HepG2 (cell line): Measurements from ENCODE around the gene SOX4. TPM values are rescaled to one million over a fixed set of nuclear protein-coding genes. Genes with fewer than 3 reads are reported as not detected.

Experiments
- ATAC-seq: fragments of 200-7000 bp; cut with Tn5 transposase; 3 replicates; pipeline ENCODE4 v1.9.1; 2020; ENCODE audit warnings: mild to moderate bottlenecking, moderate library complexity
- BruUV-seq: library from RNA; stranded (reverse); fragments of 400-500 nt; replicated peaks from 2 replicates; lab custom pipeline; 2021; lab: Mats Ljungman, UMichigan
- CTCF ChIA-PET: fragments of 300-600 bp; formaldehyde crosslinking; extraction: SDS; loops from one replicate; lab custom pipeline; 2021; ENCODE audit warnings: low total read pairs, inconsistent platforms, low intra/inter-chr PET ratio; lab: Yijun Ruan, JAX
- POLR2A ChIA-PET: fragments of 350-600 bp; sonication (Branson Sonifier 250); formaldehyde crosslinking; loops from one replicate; lab custom pipeline; 2020; ENCODE audit warnings: antibody characterized with exemption, inconsistent platforms; lab: Yijun Ruan, JAX
- DNase-seq: peaks from one replicate; pipeline ENCODE4 v3.0.0-alpha.2; 2015; ENCODE audit warnings: low spot score
- FAIRE-seq: peaks from 3 replicates; lab custom pipeline; 2011; peaks lifted over from hg19 to GRCh38; lab: Jason Lieb, UNC
- H2AFZ ChIP-seq: one replicate; pipeline ENCODE4 v1.6.1; 2011; ENCODE audit warnings: low read length, inconsistent platforms
- H3K27ac ChIP-seq: fragments of 300-600 bp; 3 replicates; pipeline ENCODE4 v1.8.0; 2011; ENCODE audit warnings: mixed run types, mild to moderate bottlenecking, mixed read lengths, low read length, inconsistent platforms; ENCODE audit not compliant: insufficient read depth; ENCODE audit errors: extremely low read length
- H3K27me3 ChIP-seq, 2 experiments: fragments of 200-600 bp in 1 of 2; 2 replicates in 1 of 2; 3 replicates in 1 of 2; pipeline versions ENCODE4 v1.6.0 to v1.8.0; 2011; ENCODE audit warnings: low read length in 2 of 2, mild to moderate bottlenecking in 2 of 2, moderate library complexity in 2 of 2, inconsistent platforms in 1 of 2; ENCODE audit not compliant: insufficient read depth in 2 of 2, control insufficient read depth in 1 of 2
- H3K36me3 ChIP-seq, 2 experiments: fragments of 200-600 bp in 1 of 2; replicated peaks in 1 of 2; 2 replicates in 1 of 2; 3 replicates in 1 of 2; pipeline versions ENCODE4 v1.5.1 to v1.8.0; 2011; ENCODE audit warnings: low read length in 2 of 2, inconsistent platforms in 1 of 2; ENCODE audit not compliant: insufficient read depth in 2 of 2, control insufficient read depth in 1 of 2
- H3K4me1 ChIP-seq: 2 replicates; pipeline ENCODE4 v1.5.1; 2012; ENCODE audit warnings: low read length, inconsistent platforms; ENCODE audit not compliant: insufficient read depth
- H3K4me2 ChIP-seq: 2 replicates; pipeline ENCODE4 v1.6.0; 2011; ENCODE audit warnings: low read depth, low read length, inconsistent platforms
- H3K4me3 ChIP-seq, 3 experiments: fragments of 200-600 bp in 1 of 3; sonication (generic), shearing (Covaris generic) in 1 of 3; replicated peaks in 1 of 3; 2 replicates each; pipeline ENCODE4 v1.5.1; 2011 to 2016; ENCODE audit warnings: low read length in 3 of 3, inconsistent platforms in 2 of 3, low read depth in 2 of 3, mild to moderate bottlenecking in 2 of 3, control low read depth in 1 of 3, mixed read lengths in 1 of 3; ENCODE audit not compliant: insufficient read depth in 1 of 3
- H3K79me2 ChIP-seq: one replicate; pipeline ENCODE4 v1.6.1; 2011; ENCODE audit warnings: low read length, inconsistent platforms; ENCODE audit not compliant: insufficient read depth
- H3K9ac ChIP-seq: 2 replicates; pipeline ENCODE4 v1.6.0; 2011; ENCODE audit warnings: mild to moderate bottlenecking, low read depth, low read length, inconsistent platforms; ENCODE audit not compliant: insufficient read depth
- H3K9me3 ChIP-seq: 2 replicates; pipeline ENCODE4 v1.5.1; 2012; ENCODE audit warnings: mild to moderate bottlenecking, low read length
- H4K20me1 ChIP-seq: 2 replicates; pipeline ENCODE4 v1.6.0; 2011; ENCODE audit warnings: inconsistent platforms, mild to moderate bottlenecking, low read length, moderate library complexity; ENCODE audit not compliant: insufficient read depth
- CTCF ChIP-seq: sonication (generic); formaldehyde crosslinking; IDR thresholded peaks from 2 replicates; pipeline ENCODE4 v1.5.0; 2020; ENCODE audit warnings: mild to moderate bottlenecking, missing genetic modification reagents, moderate library complexity
- GPN1 ChIP-seq: sonication (generic); formaldehyde crosslinking; IDR thresholded peaks from 2 replicates; pipeline ENCODE4 v1.5.1; 2020; ENCODE audit warnings: missing genetic modification reagents, borderline replicate concordance
- HDAC1 ChIP-seq: sonication (generic); formaldehyde crosslinking; IDR thresholded peaks from 2 replicates; pipeline ENCODE4 v1.5.1; 2020; ENCODE audit warnings: mild to moderate bottlenecking, missing genetic modification reagents
- HDAC6 ChIP-seq: fragments of 200-600 bp; sonication (generic); IDR thresholded peaks from 2 replicates; pipeline ENCODE4 v1.7.0; 2017; ENCODE audit warnings: mild to moderate bottlenecking, antibody characterized with exemption, low read length, low read depth
- HNF4G ChIP-seq, 2 experiments: sonication (generic) in 1 of 2; formaldehyde crosslinking in 1 of 2; IDR thresholded peaks; 2 replicates each; pipeline versions ENCODE4 v1.4.0 to v1.6.1; 2011 to 2020; ENCODE audit warnings: borderline replicate concordance in 2 of 2, low read depth in 2 of 2, mild to moderate bottlenecking in 2 of 2, low read length in 1 of 2, missing genetic modification reagents in 1 of 2, moderate library complexity in 1 of 2
- HNRNPLL ChIP-seq: fragments of 200-400 bp; formaldehyde crosslinking; IDR thresholded peaks from 2 replicates; pipeline ENCODE4 v1.6.1; 2017; ENCODE audit warnings: mild to moderate bottlenecking, low read depth, low read length; ENCODE audit not compliant: poor library complexity, severe bottlenecking
- HOXD1 ChIP-seq: sonication (generic); formaldehyde crosslinking; IDR thresholded peaks from 2 replicates; pipeline ENCODE4 v1.5.0; 2020; ENCODE audit warnings: missing genetic modification reagents
- KDM6A ChIP-seq: IDR thresholded peaks from 2 replicates; pipeline ENCODE4 v1.6.1; 2016; ENCODE audit warnings: low read depth
- PHF8 ChIP-seq: sonication (generic); formaldehyde crosslinking; IDR thresholded peaks from 2 replicates; pipeline ENCODE4 v1.5.0; 2020; ENCODE audit warnings: missing genetic modification reagents
- SALL1 ChIP-seq: sonication (generic); formaldehyde crosslinking; IDR thresholded peaks from 2 replicates; pipeline ENCODE4 v1.8.0; 2022; ENCODE audit warnings: mild to moderate bottlenecking, missing genetic modification reagents
- TAF1 ChIP-seq: sonication (generic); formaldehyde crosslinking; IDR thresholded peaks from 2 replicates; pipeline ENCODE4 v1.4.0; 2020; ENCODE audit warnings: missing genetic modification reagents
- THAP8 ChIP-seq: sonication (generic); formaldehyde crosslinking; IDR thresholded peaks from 2 replicates; pipeline ENCODE4 v1.5.1; 2020; ENCODE audit warnings: missing genetic modification reagents, mild to moderate bottlenecking, borderline replicate concordance
- ZNF20 ChIP-seq: sonication (generic); formaldehyde crosslinking; IDR thresholded peaks from 2 replicates; pipeline ENCODE4 v1.4.0; 2020; ENCODE audit warnings: mild to moderate bottlenecking, moderate library complexity, missing genetic modification reagents
- ZNF234 ChIP-seq: sonication (generic); formaldehyde crosslinking; conservative IDR thresholded peaks from 2 replicates; pipeline ENCODE4 v1.5.1; 2020; ENCODE audit warnings: mild to moderate bottlenecking, missing genetic modification reagents
- ZNF564 ChIP-seq: sonication (generic); formaldehyde crosslinking; IDR thresholded peaks from 2 replicates; pipeline ENCODE4 v1.8.1; 2023; ENCODE audit warnings: mild to moderate bottlenecking, missing genetic modification reagents
- WGBS: methylation state at CpG from one replicate; pipeline ENCODE4 v1.1.6; 2017; ENCODE audit warnings: low lambda C conversion rate; 5-methylcytosine and 5-hydroxymethylcytosine counted together
- in situ Hi-C: cut with HindIII; loops from 2 replicates; pipeline ENCODE4 v1.10.0; 2017; ENCODE audit warnings: low pct_unique_long_range_greater_than_20kb; ENCODE audit not compliant: extremely low pct_ligation_motif_present
- intact Hi-C: fragments of 100-400 bp; cut with micrococcal nuclease; formaldehyde crosslinking; loops from one replicate; pipeline ENCODE4 v1.10.0; 2022; ENCODE audit not compliant: unreplicated experiment
- polyA plus RNA-seq, 8 experiments: library from polyadenylated mRNA; depleted of rRNA in 3 of 8; stranded (reverse) in 7 of 8; unstranded in 1 of 8; fragments of >200 nt; fragmentation: Illumina TruSeq in 4 of 8; extraction: Trizol in 4 of 8; gene quantifications; 2 replicates each; pipeline versions ENCODE4 v1.2.1 to v1.2.3, GENCODE V29; 2011 to 2016; ENCODE audit warnings: low read depth in 4 of 8, missing spikeins in 1 of 8, mixed read lengths in 1 of 8; ENCODE audit not compliant: insufficient read depth in 1 of 8
- total RNA-seq, 5 experiments: library from RNA; depleted of rRNA; stranded (reverse); fragments of >200 nt; fragmentation: Illumina TruSeq; extraction: Trizol; gene quantifications; 2 replicates each; pipeline ENCODE4 v1.2.3, GENCODE V29; 2016; ENCODE audit warnings: low read depth in 1 of 5
- TF ChIP-seq, protein P1 (sequence below): sonication (generic); formaldehyde crosslinking; IDR thresholded peaks from 2 replicates; pipeline ENCODE4 v1.8.1; 2023; ENCODE audit warnings: mild to moderate bottlenecking, moderate library complexity, missing genetic modification reagents
- TF ChIP-seq, protein P2 (sequence below): sonication (generic); formaldehyde crosslinking; IDR thresholded peaks from 2 replicates; pipeline ENCODE4 v1.5.0; 2020; ENCODE audit warnings: missing genetic modification reagents

The SOX4 gene
- total and polyA plus RNA-seq, 2 of the 13 experiments (the other 11 are each of a cell fraction or from before 2014, with no cell fraction given), result 2.6 to 3.4 TPM

- DNase-seq (peak; percentile 21), FAIRE-seq (no peak), ATAC-seq (peak; percentile 68)
- CTCF ChIA-PET, result no interaction called here
- Histone ChIP-seq H3K4me1 (peaks cover 19% of the 10 kb centered on the region; the same call in 1 of the 2 replicates), H2AFZ (no peak overlapping the region), H3K9ac (0 out of 2 replicates have a peak overlapping the region, but pooled peaks have one; percentile 1), H3K79me2 (no peaks in the 10 kb centered on the region), H3K27me3 (peaks cover 0 to 29% of the 10 kb centered on the region in 2 experiments; a peak in 3 of 5 replicates), H3K4me3 (peak overlapping the region; percentile 64 to 79 (median 76)), H4K20me1 (no peaks in the 10 kb centered on the region), H3K4me2 (peak overlapping the region; percentile 98), H3K9me3 (no peaks in the 10 kb centered on the region), H3K27ac (no peak overlapping the region), H3K36me3 (no peaks in the 10 kb centered on the region)
- BruUV-seq, result no TSS peak
- in situ Hi-C loops (loop anchor here (5.0 to 10.0 kb wide), 2 partner anchors 243 to 710 kb away; no protein-coding TSS in a partner anchor), intact Hi-C loops (loop anchor here (5.0 kb wide), 4 partner anchors 165 to 650 kb away; no protein-coding TSS in a partner anchor)
- 6% methylated on average over 30 of the region's 54 CpGs for WGBS
- POLR2A ChIA-PET, result interaction anchor here (0.6 to 2.1 kb wide), 4 partner anchors 9 to 1024 kb away, joined by 3 to 11 read pairs (median 4); no protein-coding TSS in a partner anchor
- TF ChIP-seq THAP8 (0 out of 2 replicates have a peak, but pooled peaks have one; percentile 75), HDAC6 (peak; percentile 63; the same call in 1 of the 2 replicates), HOXD1 (0 out of 2 replicates have a peak, but pooled peaks have one; percentile 5), ZNF234 (0 out of 2 replicates have a peak, but pooled peaks have one; percentile 40), GPN1 (CRISPR knock-in tag) (no peak), KDM6A (CRISPR knock-in tag) (no peak), PHF8 (CRISPR knock-in tag) (0 out of 2 replicates have a peak, but pooled peaks have one; percentile 33), TAF1 (CRISPR knock-in tag) (0 out of 2 replicates have a peak, but pooled peaks have one; percentile 6), SALL1 (CRISPR knock-in tag) (peak; percentile 38; the same call in 1 of the 2 replicates), HNF4G (IDR thresholded peaks at IDR 0.05; ENCODE audit: borderline replicate concordance, low read depth, low read length) (no peak), HNF4G (CRISPR knock-in tag; IDR thresholded peaks at IDR 0.05; ENCODE audit: borderline replicate concordance, low read depth) (no peak), ZNF20 (CRISPR knock-in tag) (no peak), HNRNPLL (peak; percentile 74), CTCF (CRISPR knock-in tag) (0 out of 2 replicates have a peak, but pooled peaks have one; percentile 3), ZNF564 (0 out of 2 replicates have a peak, but pooled peaks have one; percentile 26), HDAC1 (CRISPR knock-in tag) (peak; percentile 47)
- TF ChIP-seq, protein P1, sequence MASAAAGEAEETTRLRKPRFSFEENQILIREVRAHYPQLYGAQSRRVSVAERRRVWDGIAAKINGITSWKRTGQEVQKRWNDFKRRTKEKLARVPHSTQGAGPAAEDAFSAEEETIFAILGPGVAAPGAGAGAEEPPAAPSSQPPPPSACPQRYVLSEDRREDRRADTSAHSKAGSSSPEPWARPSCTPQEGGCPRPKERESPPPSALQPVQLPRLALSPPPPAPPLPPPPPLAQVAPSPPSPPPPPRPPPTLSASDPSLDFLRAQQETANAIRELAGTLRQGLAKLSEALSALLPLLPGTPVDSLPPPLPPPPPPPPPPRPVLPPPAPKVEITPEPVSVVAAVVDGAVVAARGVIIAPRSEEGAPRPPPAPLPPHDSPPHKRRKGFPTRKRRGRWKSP (CRISPR knock-in tag), result peak; percentile 73
- TF ChIP-seq, protein P2, sequence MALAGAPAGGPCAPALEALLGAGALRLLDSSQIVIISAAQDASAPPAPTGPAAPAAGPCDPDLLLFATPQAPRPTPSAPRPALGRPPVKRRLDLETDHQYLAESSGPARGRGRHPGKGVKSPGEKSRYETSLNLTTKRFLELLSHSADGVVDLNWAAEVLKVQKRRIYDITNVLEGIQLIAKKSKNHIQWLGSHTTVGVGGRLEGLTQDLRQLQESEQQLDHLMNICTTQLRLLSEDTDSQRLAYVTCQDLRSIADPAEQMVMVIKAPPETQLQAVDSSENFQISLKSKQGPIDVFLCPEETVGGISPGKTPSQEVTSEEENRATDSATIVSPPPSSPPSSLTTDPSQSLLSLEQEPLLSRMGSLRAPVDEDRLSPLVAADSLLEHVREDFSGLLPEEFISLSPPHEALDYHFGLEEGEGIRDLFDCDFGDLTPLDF, result no peak
Measured at GRCh38 chr6:21587179-21587960, 6.2 kb upstream of the SOX4 start.
